GM18498 (cell line): ENCODE results near the gene PHLPP1.
A peak's percentile ranks its signal among the peaks of the same experiment; 100 is the strongest.
"Not testable (repeated sequence)": the region's sequence is repeated elsewhere in the genome, so short reads cannot be mapped to it uniquely, and the experiment has no call there.

ENCODE experiments used
- ATAC-seq: cut with Tn5 transposase; IDR thresholded peaks from one replicate; pipeline ENCODE4 v1.9.1; 2021; ENCODE audit warnings: mild to moderate bottlenecking, moderate library complexity; ENCODE audit not compliant: unreplicated experiment

PHLPP1 gene

DNA sequence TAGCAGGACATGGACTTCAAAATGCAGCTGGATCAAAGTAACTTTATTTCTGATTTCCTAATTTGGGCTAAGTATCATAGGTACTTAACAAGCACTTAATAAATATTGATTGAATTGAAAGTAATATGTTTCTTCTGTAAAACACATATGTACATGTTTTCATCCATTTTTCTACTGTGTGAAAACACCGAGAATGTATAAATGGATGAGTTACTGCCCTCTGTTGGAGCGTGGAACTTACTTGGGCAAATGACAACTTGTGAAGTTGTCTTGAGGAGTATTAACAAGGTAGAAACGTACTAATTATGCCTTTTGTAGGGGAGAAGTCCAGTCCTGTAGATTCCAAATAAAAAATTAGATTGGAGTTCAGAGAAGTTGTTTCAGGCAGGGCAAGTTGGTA is 87.2 kb downstream of the PHLPP1 start:
- ATAC-seq, result no peak

DNA sequence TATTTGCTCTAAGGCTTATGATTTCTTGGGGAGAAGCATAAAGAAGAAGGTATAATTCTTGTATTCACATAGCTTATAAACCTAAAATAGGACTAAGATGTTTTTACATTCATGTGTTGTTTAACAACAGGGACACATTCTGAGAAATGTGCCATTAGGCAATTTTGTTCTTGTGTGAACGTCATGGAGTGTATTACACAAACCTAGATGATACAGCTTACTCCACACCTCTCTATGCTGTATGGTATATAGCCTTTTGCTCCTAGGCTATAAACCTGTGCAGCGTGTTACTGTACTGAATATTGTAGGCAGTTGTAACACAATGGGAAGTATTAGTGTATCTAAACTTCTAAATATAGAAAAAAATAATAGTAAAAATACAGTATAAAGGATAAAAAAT is 92.1 kb downstream of the PHLPP1 start:
- no peak for ATAC-seq

DNA sequence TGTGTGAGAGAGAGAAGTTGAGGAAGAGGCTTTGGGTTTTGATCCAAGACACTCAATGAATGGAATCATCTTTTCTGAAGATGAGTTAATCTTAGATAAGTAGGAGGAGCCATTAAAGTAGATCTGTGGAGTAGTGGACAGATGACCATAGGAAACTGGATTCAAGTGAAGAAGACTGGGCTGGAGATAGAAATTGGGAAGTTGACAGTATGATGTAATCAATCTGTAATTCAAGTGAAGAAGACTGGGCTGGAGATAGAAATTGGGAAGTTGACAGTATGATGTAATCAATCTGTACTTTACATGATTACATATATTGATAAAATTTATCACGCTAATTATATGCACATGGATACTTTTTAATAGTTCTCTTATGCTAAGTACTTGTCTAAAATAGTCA is 92.8 kb downstream of the PHLPP1 start:
- ATAC-seq, result no peak

DNA sequence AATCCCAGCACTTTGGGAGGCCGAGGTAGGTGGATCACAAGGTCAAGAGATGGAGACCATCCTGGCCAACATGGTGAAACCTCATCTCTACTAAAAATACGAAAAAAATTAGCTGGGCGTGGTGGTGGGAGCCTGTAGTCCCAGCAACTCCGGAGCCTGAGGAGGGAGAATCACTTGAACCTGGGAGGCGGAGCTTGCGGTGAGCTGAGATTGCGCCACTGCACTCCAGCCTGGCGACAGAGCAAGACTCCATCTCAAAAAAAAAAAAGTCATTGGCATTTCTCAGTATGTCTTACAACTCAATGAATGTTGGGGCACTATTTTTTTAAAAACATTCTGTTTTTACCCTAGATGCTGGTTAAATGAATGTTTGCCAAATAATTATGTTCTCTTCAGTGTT is 94.1 kb downstream of the PHLPP1 start:
- not testable (repeated sequence) for ATAC-seq

DNA sequence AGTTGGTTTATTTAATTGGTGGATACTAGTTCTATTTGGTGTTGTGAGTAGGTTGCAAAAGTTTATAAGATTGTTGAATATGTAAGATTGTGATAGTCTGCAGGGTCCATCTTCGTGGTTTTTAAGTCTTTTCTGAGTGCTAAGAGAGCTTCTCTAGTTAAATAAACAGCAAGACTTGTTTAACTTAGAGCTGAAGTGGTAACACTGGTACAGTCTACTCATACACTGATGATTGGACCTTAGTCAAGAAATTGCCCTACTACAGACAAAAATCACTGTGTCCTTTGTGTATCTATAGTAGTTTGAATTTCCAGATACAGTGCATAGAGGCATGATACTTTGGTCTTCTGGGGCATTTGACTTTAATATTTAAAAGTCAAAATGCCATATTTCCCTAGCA is 94.6 kb downstream of the PHLPP1 start:
- no peak for ATAC-seq

DNA sequence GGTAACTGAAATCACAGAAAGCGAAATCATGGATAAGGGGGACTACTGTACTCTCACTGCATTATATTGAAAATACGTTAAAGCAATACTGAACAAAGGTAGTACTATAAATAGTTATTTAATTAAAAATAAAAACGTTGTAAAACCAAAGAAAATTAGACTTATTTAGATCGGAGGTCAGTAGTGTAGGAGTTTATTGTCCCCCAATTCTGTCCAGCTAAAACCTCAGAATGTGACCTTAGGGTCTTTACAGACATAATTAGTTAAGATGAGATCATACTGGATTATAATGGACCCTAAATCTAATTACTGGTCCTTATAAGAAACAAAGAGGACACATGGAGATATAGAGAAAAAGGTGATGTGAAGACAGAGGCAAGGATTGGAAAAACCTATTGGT is 95.3 kb downstream of the PHLPP1 start:
- no peak for ATAC-seq

DNA sequence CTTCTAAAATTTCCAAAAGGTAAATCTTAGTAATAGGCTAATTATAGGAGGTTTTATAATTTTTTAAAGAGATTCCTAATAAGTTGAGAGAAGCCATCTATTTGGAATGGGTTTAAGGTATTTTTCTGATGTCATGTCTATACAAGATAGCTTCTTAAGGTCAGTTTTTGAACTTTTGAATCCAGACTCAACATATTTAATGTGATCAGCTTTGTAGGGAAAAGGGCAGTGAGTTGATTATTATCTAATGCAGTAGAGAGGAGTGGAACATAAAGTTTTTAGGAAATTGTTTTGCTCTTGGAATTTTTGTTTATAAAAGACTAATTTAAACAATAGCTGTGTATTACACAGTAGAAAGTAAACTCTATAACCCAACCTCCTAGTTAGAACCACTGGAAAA is 96.3 kb downstream of the PHLPP1 start:
- ATAC-seq, result no peak

DNA sequence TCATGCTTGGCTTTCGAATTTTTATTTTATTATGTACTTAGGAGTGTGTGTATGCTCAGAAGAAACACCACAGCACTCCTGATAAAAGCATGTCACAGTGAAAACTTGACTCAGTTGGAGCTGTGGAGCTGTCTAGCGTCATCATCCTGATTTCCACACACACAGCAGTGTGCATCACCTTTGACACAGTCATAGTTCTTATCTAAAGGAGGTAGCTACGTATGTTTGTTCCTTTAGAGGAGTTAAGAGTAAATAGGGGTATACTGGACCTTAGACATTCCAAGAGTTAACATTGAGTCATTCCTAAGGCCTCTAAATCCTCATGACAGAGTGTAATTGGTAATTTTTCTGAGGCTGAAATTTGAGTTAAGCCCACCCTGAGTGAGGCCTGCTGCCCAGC is 96.9 kb downstream of the PHLPP1 start:
- ATAC-seq, result no peak

DNA sequence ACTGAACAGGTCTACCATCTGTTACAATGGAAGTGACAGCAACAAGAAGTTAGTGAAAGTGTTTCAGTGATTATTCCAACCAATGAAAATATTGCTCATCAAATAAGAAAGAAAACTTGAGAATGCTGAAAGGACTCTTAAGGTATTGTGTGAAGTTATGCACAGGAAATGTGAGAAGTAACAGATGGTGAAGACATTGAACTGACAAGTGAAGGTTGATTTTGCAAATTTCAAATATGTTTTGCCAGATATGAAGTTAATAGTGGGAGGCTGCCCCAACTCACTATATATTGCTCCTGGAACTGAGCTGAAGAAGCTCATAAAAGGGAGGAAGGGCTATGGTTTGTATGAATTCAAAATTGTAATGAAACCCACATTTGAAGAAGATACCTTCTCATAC is 97.5 kb downstream of the PHLPP1 start:
- ATAC-seq, result no peak

DNA sequence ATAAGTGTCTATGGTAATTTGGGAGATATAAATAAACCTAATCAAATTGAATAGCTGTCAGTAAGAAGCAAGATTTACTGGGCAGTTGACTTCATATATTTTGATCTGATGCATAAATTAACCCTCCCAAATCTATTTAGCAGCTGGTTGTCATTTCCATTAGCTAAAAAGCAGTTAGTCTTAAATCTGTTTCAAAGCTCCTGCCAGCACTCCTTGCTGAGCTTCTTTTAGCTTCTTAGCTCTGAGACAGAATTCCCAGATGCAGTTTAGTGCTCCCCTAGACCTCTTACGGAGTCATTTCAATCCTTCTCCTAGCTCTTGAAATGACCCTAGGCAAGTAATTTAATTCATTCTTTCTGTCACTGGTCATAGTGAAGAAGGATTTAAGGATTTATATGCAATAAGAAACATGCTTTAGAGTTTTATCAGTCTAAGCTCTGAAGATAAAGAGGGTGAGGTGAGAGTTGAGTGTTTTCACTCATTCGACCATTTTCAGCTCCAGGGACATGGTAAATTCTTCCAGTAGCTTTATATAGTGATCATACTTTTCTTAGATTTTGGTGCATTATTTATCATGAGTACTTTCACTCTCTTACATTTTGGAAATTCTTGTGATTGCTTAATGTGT is 98.9 kb downstream of the PHLPP1 start:
- no peak for ATAC-seq

DNA sequence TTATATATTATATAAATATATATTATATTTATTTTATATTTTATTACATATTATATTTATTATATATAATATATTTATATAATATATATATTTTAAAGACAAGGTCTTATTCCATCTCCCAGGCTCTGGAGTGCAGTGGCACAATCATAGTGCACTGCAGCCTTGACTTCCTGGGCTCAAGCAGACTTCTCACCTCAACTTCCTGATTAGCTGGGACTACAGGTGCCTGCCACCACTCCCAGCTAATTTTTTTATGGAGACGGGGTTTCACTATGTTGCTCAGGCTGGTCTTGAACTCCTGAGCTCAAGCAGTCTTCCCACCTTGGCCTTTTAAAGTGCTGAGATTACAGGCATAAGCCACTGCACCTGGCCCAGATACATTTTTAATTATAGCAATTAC is 110.0 kb downstream of the PHLPP1 start:
- ATAC-seq, result no peak

DNA sequence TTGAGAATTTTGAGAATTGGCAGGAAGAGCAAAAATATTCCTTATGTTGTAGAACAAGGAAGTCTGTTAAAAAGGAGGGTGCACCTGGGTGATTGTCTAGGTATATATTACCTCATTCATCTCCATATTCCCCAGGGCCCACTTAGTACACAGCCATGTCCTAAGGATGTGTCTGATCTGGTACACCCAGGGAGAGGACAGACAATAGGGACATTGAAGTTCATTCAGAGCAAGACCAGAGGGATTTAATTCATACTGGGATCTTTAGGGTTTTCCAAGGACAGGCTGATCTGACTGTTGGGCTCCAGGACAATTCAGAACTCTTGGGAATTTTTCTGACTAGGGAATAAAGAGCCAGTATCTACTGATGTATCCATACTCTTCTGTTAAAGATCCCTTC is 112.1 kb downstream of the PHLPP1 start:
- ATAC-seq, result no peak

DNA sequence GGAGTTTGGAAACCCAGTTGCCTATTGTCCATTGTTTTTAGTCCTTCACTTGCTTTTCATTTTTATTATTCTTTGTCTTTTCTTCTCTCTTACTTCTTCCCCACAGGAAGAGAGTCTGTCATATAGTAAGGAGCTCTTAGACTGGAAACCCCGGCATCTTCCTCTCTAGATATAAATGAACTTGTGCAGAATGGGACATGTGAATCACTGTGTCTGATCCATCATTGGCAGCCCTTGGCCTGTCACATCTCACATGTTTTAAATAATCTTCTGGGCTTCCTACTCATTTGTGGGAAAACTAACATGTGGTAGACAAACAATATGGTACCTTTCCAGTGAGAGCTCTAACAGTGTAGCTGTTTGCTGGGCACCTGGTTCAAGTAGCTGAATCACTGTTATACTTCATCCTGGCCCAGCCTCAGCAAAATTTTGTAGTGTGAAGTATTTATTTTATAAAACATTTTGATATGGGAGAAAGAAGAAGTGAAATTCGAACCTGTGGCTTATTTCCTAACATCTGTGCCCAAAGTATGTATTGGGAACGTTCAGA is 112.8 kb downstream of the PHLPP1 start:
- no peak for ATAC-seq

DNA sequence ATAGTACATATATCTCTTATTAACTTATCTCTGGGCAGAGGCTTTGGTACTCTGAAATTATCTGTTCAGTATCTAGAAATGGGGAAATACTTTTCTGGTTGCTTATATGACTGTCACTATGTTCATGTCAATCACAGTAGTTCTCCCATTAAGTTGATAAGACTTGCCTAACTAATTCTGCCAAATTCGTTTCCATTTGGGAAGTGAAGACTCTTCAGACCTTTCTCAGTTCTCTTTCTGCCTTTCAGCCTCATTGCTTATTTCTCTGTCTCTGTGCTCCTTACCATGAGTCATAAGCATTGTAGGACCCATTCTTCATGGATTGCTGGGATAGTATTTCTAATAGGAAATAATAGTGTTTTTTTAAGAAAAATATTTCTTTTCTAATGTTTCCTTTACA is 113.5 kb downstream of the PHLPP1 start:
- ATAC-seq, result no peak

DNA sequence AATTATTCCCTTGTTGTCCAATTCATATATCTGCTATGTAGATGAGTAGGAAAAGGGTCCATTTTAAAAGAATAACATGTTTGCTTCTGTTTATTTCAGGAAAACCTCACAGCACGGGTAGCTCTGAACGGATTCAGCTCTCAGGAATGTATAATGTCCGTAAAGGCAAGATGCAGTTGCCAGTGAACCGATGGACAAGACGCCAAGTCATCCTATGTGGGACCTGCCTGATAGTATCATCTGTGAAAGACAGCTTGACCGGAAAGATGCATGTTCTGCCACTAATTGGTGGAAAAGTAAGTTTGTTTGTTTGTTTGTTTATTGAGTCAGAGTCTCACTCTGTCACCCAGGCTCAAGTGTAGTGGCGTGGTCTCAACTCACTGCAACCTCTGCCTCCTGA is 114.6 kb downstream of the PHLPP1 start:
- no peak for ATAC-seq

DNA sequence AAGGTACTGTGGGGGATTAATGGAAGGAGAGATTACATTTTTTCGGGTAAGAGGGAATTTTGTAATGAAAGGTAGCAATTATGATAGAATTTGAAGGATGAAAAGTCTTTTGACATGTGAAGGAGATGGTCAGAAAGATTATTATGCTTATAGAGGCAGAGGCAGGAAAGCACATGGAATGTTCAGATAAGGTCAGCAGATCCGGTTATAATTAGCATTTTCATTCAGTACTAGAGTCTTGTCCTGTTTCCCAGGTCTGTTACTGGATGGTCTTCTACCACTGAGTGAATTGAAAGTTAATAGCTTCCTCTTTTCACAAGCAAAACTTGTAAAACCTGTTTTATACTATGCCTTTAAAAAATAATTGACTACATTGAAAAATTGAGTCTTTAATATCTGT is 116.9 kb downstream of the PHLPP1 start:
- ATAC-seq, result no peak

DNA sequence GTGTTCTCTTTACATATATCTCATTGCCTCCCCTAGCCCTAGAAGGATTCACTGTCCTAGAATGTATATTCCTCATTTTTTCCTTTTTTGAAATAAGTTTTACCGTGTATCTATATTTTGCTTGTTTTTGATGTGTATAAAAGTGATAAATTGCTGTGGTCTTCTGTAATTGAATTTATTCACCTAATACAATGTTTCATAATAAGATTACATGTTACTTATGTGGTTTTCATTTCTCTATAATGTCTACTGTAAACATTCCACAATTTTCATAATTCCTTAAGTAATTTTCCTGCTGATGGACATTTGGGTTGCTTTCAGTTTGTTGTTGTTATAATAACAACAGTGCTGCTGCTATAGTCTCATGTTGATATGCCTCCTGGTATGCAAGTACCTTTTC is 118.2 kb downstream of the PHLPP1 start:
- ATAC-seq, result no peak

DNA sequence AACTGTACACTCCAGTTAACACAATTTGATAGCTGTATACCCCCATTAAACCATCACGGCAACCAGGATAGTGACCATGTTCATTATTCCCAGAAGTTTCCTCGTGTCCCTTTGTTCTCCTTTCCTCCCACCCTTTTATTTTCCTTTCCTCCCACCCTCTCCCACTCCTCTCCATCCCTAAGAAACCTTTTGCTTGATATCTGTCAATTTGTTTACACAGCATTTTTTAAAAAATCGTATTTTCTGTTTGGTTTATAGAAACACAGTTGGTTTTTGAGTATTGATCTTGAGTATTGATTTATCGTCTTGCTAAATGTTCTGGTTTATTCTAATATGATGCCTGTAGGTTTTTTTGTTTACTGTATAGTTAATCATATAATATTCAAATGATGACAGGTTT is 119.4 kb downstream of the PHLPP1 start:
- ATAC-seq, result no peak

DNA sequence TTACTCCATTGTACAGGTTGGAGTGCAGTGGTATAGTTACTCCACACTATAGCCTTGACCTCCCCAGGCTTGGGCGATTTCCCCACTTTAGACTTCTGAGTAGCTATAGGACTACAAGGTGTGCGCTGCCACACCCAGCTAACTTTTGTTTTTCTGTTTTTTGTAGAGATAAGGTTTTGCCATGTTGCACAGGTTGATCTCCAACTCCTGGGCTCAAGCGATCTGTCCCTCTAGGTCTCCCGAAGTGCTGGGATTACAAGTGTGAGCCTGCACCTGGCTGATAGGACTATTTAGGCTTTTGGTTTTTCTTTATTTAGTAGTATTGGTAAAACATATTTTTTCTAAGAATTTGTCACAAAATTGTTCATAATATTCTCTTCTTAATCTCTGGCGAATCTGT is 121.7 kb downstream of the PHLPP1 start:
- ATAC-seq, result no peak

DNA sequence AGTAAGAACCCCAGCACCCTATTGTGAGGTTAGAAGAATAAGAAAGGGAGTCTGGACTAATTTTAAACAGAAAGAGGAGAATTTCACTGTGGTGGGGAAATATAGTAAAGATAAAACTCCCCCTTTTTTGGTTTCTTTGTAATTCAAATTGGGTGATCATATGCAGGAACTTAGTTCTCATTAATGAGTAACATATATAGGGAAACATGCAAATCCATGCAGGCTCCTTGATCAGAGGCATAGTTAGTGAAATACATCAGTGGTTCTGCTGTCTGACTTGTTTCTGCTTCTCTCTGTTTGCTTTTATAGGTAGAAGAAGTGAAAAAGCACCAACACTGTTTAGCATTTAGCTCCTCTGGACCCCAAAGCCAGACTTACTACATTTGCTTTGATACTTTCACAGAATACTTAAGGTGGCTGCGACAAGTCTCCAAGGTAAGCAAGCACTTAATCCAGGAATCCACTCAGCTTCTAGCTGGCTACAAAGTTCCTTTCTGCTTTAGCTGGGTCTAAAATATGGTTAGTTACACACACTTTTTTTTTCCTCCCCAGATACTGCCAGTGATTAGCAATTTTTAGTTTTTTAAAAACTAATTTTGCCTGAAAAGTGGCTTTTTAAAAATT is 123.2 kb downstream of the PHLPP1 start:
- peak; percentile 82 for ATAC-seq

DNA sequence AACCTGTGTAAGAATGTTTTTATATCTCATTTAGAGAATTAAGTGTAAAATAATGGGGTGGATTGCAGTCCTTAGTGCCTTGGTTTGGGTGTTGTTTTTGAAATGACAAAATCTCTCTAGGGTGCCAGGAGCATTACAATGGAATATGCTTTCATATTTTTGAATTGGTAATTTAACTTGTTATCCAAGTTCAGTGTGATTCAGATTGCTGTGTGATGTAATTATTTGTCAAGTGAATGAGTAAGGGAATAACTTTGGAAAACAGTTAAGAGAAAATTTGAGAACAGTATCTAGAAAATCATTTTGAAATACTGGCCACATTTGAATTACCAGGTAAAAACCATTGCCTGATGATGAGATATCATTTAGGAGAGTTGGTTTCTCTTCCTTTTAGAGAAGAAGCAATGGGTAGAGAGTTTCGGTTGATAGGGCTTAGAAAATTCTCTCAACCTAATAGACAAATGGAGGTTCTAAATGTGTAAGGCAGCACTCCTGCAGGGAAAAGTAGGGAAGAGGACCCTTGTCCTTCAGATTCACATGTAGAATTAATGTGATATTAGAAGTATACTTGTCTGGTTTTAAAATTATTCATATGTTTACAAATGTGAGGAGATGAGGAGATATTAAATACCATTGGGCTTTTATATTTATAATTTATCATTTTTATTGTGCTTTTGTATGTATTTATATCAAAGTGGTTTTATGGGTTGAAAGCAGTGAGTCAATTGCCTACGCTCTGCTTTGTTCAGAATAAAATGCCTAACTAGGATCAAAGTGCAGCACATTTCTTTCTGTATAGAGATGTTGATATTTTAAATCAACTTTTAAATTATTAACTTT is 124.8 kb downstream of the PHLPP1 start:
- no peak for ATAC-seq

DNA sequence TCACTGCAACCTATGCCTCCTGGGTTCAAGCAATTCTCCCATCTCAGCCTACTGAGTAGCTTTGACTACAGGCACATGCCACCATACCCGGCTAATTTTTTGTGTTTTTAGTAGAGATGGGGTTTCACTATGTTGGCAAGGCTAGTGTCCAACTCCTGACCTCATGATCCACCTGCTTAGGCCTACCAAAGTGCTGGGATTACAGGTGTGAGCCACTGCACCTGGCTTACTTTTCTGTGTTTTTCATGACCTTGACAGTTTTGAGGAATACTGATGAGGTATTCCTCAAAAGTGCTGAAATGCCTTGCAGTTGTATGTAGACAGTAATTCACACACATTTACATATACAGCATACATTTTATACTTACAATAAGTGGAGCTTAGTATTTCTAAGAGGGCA is 126.1 kb downstream of the PHLPP1 start:
- ATAC-seq, result no peak
